ENCODE measurements around the gene CDKN2B-AS1.
"Not testable (repeated sequence)": the region's sequence is repeated elsewhere in the genome, so short reads cannot be mapped to it uniquely, and the experiment has no call there.

CDKN2B-AS1 gene

GRCh38 chr9:21994556-21995005 lies at the start of gene CDKN2B-AS1:
TSS of gene CDKN2B-AS1 (plus strand) at chr9:21994791.
- peak; percentile 90 for DNase-seq

- DNase-seq, result no peak
Observed at GRCh38 chr9:21945606-21946005, 49.0 kb upstream of the CDKN2B-AS1 start.

- no peak for DNase-seq
Observed at GRCh38 chr9:21958833-21959232, 35.8 kb upstream of the CDKN2B-AS1 start.

- not testable (repeated sequence) for DNase-seq
Observed at GRCh38 chr9:21959268-21959667, 35.3 kb upstream of the CDKN2B-AS1 start.

GRCh38 chr9:21961569-21961968 lies 33.0 kb upstream of the CDKN2B-AS1 start:
- DNase-seq, result no peak

- DNase-seq, result no peak
Observed at GRCh38 chr9:21964925-21965385, 29.6 kb upstream of the CDKN2B-AS1 start.

- DNase-seq, result no peak
Observed at GRCh38 chr9:21965401-21965951, 29.1 kb upstream of the CDKN2B-AS1 start.

GRCh38 chr9:21966140-21966851 lies 28.3 kb upstream of the CDKN2B-AS1 start:
- DNase-seq, result no peak

- DNase-seq, result no peak
Observed at GRCh38 chr9:21967169-21967568, 27.4 kb upstream of the CDKN2B-AS1 start.

- DNase-seq, result no peak
Observed at GRCh38 chr9:21967702-21968101, 26.9 kb upstream of the CDKN2B-AS1 start.

GRCh38 chr9:21968331-21969010 lies 26.1 kb upstream of the CDKN2B-AS1 start:
- DNase-seq, result no peak

- DNase-seq, result no peak
Observed at GRCh38 chr9:21969011-21969940, 25.3 kb upstream of the CDKN2B-AS1 start.

- no peak for DNase-seq
Observed at GRCh38 chr9:21969951-21970799, 24.4 kb upstream of the CDKN2B-AS1 start.

- DNase-seq, result no peak
Observed at GRCh38 chr9:21970800-21971640, 23.6 kb upstream of the CDKN2B-AS1 start.

GRCh38 chr9:21972361-21972760 lies 22.2 kb upstream of the CDKN2B-AS1 start:
- DNase-seq, result no peak

GRCh38 chr9:21974343-21974721 lies 20.3 kb upstream of the CDKN2B-AS1 start:
- peak; percentile 46 for DNase-seq

GRCh38 chr9:21974722-21975409 lies 19.7 kb upstream of the CDKN2B-AS1 start:
- peak; percentile 78 for DNase-seq

GRCh38 chr9:21976334-21976875 lies 18.2 kb upstream of the CDKN2B-AS1 start:
- DNase-seq, result no peak

GRCh38 chr9:21982391-21982790 lies 12.2 kb upstream of the CDKN2B-AS1 start:
- DNase-seq, result no peak

Measured in NCI-H1105 treated with DMSO at 0.1 percent for 48 hours (cell line).